ENCODE measurements around the gene PCSK7.
"Not testable (repeated sequence)": the region's sequence is repeated elsewhere in the genome, so short reads cannot be mapped to it uniquely, and the experiment has no call there.

The PCSK7 gene

DNA sequence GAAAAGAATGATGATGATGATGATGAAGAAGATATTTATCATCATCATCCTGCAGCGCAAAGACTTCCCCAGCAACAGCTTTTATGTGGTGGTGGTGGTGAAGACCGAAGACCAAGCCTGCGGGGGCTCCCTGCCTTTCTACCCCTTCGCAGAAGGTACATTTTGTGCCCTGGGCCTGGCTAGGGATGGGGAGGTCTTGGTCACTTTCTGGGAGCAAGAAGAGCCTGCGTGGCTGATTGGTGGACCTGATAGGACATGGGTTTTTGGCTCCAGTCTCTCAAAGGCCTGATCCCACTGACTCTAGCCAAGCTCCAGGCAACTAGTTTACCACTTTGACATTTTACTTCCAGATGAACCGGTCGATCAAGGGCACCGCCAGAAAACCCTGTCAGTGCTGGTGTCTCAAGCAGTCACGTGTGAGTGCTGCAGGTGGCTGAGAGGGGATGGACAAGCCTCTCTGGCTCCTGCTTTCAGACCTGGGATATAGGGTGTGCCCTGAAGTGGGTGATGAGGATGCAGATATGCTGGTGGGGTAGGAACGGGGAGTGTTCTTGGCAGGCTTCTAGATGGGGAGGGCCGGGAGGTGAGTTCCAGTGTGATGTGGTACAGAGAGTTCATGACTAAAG is 48.0 kb downstream of the PCSK7 start:
- DNase-seq (ENCODE audit: low read depth in 2 of 2) = no peak

DNA sequence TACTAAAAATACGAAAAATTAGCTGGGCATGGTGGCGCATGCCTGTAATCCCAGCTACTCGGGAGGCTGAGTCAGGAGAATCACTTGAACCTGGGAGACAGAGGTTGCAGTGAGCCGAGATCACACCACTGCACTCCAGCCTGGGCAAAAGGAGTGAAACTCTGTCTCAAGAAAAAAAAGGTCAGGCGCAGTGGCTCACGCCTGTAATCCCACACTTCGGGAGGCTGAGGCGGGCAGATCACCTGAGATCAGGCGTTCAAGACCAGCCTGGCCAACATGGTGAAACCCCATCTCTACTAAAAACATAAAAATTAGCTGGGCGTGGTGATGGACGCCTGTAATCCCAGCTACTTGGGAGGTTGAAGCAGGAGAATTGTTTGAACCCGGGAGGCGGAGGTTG is 48.7 kb downstream of the PCSK7 start:
- not testable (repeated sequence) for DNase-seq (ENCODE audit: low read depth in 2 of 2)

DNA sequence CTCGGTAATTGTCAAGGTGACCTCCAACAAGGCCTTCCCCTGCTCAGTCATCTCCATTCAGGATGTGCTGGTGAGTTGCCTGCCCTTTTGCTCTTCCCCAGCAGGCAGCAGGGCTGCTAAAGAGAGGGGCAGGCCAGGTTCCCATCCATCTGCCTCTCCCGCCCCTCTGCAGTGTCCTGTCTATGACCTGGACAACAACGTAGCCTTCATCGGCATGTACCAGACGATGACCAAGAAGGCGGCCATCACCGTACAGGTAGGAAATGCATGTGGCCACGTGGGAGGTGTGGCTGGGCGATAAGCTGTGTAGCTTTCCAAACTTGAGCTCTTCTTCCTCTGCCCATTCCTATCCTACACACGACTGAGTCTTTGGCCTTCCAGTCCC is 49.3 kb downstream of the PCSK7 start:
- DNase-seq (ENCODE audit: low read depth in 2 of 2) = no peak

DNA sequence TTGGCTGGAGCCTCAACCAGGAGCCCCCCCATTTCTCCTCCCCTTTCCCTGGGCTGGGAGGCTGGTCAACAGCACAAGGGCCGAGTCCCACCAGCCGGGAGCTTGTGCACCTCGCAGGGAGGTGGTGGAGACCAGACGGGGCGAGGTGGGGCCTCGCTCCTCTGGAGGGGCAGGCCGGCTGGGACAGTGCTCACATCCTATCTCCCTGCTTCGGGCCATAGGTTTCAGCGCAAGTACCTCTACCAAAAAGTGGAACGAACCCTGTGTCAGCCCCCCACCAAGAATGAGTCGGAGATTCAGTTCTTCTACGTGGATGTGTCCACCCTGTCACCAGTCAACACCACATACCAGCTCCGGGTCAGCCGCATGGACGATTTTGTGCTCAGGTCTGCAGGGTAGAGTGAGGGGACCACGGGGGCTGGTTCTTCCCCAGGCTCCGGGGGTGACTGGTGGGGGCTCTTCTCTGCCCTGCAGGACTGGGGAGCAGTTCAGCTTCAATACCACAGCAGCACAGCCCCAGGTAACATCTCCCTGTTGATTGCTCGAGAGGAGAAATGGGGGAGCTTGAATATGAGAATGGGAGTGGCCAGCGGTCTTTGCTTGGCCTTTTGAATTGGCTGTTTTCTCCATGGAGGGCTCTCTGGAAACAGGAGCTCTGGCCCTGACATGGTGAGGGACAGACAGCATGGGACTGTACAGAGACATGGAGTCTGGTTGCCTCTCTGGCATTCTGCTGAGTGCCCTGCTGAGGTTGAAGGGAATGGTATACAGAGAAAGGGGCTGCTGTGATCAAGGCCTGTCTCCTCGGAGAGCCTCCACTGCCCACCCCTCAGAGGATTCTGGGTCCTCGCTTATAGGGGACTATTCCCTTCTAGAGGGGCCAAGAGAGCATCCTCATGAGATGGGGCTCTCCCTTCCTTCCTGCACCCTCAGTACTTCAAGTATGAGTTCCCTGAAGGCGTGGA is 50.0 kb downstream of the PCSK7 start:
- DNase-seq (ENCODE audit: low read depth in 2 of 2) = no peak

DNA sequence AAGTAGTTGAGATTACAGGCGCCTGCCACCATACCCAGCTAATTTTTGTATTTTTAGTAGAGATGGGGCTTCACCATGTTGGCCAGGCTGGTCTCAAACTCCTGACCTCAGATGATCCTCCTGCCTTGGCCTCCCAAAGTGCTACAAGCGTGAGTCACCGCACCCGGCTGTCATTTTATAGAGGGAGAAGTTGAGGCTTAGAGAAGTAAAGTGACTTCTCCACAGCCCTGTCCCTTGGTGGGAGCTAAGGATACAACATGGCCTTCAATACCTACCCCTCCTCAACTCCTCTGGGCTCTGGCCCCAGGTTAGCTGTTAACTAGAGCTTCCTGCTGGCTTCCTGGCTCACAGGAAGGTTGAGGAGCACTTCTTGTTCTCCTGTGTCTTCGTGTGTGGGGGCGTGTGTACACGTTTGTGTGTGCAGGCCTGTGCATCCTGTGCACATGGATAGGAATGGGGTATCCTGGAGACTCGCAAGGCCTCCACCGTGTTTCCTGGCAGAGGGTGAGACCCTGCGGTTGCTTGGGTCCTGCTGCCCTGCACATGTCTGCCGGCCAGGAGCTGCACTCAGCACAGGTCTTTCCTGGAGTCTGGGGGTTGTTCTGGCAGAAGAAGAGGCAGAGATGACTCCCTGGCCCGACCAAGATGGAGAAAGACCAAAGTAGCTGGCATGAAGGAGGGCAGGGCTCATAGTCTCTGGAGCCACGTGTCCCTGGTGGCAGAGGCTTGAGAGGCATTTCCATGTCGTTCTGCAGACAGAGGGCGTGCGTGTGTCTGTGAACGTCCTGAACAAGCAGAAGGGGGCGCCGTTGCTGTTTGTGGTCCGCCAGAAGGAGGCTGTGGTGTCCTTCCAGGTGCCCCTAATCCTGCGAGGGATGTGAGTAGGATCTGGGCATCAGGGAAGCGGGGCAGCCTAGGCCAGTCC is 51.0 kb downstream of the PCSK7 start:
- peak; percentile 17 to 46 for DNase-seq (ENCODE audit: low read depth in 2 of 2)

DNA sequence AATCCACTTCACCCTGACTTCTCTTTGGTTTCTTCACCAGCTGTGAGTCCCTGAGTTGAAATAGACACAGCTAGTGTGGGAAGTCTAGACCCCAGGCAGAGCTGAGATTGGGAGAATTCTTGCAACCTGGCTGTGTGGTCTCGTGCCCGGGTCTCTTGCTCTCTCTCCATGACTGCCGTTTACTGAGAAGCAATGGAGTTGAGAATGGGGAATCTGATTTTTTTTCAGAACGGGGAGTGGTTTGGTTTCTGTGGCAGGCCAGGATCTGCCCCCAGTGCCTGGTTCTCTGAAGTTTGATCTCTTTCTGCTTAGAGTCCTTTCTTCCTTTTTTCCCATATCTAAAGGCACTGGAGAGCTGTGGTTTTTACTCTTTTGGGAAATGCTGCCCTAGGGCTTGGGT is 51.9 kb downstream of the PCSK7 start:
- no peak for DNase-seq (ENCODE audit: low read depth in 2 of 2)

DNA sequence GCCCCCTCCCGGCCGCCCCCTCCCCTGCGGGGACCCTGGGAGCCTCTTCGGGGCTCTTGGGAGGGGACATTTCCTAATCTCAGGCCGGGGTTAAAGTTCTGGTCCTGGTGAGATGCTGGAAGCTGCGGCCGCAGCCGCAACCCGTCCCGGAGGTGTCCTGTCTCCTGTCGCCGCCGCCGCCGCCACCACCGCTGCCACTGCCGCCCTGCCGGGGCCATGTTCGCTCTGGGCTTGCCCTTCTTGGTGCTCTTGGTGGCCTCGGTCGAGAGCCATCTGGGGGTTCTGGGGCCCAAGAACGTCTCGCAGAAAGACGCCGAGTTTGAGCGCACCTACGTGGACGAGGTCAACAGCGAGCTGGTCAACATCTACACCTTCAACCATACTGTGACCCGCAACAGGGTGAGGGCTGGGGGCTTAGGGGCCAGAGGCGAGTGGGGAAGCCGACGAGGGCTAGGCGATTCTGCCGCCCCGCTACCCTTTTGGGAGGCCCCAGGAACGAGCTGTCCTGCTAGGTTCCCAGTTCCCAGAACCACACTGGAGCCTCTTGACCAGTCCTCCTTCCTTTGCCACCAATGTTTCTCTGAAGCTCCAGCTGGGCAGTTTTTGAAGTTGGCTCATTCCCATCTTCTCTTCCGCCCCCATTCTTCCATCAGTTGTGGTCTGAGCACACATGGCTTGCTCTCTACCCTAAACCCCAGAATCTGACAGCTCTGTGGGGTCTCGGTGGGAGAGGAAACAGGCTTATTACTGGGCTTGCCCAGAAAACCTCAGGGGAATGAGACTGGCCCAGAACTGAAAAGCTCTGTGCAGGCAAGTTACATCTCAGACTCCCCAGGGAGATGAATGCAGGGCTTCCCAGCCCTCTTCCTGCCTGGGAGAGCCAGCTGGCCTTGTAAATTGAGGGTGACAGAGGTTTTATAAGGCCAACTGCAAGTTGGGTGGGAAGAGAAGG is 52.5 kb downstream of the PCSK7 start:
- DNase-seq (ENCODE audit: low read depth in 2 of 2) = peak in 1 of 2 experiments; percentile 28

DNA sequence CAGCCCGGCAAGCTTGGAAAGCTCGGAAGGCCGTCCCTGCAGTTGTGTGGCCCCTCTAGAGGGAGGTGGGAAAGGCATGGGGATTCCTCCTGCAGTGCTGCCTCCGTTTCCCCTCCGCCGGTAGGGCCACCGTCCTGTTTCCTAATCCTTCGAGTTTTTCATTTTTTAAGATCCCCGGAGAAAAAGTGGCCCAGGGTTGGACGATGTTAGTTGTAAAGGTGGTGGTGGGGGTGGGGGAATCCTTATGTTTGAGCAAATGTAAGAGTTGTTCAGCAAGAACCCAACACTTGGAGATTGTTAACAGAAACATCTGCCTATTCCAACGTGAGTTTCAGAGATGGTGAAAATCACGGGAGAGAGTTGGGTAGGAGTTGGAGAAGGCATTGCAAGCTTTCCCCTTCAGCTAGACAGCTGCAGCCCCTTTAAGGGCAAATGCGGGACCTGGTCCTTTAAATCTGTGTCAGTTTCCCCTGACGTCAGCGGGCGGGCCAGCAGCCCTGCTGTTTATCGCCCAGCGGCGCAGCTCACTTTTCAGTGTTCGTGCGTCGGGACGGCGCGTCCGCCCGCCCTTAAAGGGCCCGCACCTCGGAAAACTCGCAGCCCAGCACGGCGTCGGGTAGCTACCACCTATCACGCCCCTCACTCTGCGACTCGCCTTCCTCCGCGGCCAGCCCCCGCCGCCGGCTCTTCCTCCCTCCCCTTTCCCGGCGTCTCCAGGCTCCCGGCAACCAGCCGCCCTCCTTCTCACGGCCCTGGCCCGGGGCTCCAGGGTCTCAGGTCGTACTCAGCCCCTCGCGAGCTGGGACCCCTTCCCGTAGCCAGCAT is 53.5 kb downstream of the PCSK7 start, which contains the start of gene SIDT2:
Gene SIDT2, plus strand, starts transcription at position 534 of the 825 bp plus-strand sequence. CDS start 521 bp downstream, outside the sequence.
- DNase-seq (ENCODE audit: low read depth in 2 of 2) = peak; percentile 80 to 86

DNA sequence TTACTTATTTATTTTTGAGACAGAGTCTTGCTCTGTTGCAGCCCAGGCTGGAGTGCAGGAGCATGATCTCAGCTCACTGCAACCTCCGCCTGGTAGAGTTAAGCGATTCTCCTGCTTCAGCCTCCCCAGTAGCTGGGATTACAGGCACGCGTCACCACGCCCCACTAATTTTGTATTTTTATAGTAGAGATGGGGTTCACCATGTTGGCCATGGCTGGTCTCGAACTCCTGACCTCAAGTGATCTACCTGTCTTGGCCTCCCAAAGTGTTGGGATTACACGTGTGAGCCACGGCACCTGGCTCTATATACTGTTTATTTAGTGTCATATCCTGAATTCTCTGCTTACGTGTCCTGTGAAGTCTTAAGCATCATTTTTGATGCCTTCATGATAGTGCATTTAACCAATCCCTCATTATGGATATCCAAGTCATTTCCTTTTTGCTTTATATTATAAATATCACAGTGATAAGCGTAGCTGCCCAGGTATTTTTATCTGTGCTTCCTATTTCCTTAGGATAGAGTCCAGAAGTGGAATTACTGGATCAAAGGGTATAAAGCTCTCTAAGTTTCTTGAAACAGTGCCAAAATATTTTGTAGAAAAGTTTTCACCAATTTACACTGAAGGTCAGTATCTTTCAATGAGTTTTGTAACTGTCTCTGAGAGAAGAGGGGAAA is 54.2 kb downstream of the PCSK7 start:
- no peak for DNase-seq (ENCODE audit: low read depth in 2 of 2)

DNA sequence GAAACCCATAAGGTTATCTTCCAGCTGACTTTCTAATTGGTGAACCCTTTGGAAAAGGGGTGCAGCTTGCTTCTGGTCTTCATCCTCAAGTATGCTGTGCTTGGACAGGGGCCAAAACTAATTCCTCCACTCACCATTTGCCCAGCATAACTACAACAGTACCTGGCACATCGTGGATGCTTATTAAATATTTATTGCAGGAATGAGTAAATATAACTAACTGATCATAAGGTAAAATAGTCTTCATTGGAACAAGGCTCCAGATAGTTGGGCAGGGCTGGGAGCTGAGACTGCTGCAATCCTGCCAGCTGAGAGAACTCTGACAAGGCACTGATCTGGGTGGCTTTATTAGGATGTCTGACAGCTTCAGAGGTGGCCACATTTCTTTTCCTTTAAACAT is 55.7 kb downstream of the PCSK7 start:
- DNase-seq (ENCODE audit: low read depth in 2 of 2) = no peak

DNA sequence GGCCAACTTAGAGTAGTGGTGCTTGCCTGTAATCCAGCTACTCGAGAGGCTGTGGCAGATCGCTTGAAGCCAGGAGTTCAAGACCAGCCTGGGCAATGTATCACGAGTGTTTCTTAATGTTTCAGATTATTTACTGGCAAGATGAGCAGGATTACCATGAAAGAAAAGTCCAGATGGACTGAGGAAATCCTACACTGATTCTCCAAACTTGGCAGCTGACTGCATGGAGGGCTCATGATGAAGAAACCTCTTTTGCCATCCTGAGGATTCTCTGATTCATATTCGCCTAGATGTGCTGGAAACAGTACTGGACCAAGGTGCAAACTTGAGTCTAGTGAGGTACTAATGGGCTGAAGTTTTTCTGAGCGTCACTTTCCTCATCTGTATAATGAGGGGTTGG is 56.1 kb downstream of the PCSK7 start:
- no peak for DNase-seq (ENCODE audit: low read depth in 2 of 2)

DNA sequence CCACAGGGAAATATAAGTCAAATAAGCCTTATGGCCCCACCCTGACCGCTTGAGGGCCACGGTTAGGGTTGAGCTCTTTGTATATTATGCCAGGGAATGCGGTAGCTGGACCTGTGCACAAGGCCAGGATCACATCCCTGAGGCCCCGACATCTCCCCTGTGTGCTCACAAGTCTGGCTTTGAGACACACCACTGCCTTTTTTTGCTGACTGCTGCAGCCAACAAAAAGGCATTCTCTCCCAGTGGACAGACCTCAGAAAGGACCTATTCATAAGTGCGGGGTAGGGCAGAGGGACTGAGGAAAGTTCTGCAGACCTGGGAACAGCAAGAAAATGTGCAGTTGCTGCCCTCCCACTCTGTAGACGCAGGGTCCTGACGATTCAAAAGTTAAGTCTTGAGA is 56.8 kb downstream of the PCSK7 start:
- DNase-seq (ENCODE audit: low read depth in 2 of 2) = no peak

DNA sequence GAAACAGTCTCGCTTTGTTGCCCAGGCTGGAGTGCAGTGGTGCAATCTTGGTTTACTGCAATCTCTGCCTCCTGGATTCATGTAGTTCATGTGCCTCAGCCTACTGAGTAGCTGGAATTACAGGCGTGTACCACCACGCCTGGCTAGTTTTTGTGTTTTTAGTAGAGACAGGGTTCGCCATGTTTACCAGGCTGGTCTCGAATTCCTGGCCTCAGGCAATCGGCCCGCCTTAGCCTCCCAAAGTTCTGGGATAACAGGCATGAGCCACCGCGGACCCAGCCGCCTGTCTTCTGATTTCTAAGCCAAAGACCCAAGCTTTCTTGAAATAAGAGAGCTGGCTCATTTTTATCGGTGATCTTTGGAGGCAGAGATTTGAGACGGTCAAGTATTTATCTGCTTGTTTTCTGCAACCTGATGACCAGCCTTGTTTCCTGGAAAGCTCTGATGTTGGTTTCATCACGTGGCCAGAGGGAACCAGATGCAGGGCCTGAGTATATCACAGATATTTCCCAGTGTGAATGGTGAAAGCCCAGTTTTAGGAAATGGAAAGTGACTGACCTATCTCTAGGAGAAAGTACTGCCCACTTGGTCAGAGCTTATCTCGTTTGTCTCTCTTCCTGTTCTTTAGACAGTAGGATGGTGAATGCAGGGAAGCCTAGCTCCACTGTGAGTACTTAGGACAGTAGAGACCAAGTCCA is 59.0 kb downstream of the PCSK7 start:
- DNase-seq (ENCODE audit: low read depth in 2 of 2) = no peak

DNA sequence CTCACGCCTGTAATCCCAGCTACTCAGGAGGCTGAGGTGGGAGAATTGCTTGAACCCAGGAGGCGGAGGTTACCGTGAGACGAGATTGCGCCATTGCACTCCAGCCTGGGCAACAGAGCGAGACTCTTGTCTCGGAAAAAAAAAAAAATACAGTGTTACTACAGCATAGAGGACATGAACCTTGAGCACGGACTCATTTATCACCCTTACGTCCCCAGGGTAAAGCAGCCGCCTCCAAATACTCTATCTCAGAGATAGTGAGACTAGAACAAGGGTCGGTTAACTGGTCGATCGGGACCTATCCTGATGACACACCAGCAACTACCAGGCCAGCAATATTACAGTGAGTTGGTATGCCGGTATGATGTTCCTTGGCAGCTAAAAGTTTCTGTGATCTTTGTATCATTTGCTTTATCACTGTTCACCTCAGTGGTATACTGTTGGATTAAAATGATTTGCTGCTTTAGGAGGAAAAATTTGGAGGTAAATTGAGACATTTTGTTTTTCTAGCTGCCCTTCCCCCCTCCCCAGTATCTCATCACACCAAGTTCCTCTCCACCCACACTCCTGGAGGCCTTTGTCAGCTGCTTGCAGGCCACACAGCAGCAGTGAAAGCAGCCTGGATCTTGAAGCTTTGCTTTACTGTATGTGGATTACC is 60.3 kb downstream of the PCSK7 start:
- DNase-seq (ENCODE audit: low read depth in 2 of 2) = no peak

DNA sequence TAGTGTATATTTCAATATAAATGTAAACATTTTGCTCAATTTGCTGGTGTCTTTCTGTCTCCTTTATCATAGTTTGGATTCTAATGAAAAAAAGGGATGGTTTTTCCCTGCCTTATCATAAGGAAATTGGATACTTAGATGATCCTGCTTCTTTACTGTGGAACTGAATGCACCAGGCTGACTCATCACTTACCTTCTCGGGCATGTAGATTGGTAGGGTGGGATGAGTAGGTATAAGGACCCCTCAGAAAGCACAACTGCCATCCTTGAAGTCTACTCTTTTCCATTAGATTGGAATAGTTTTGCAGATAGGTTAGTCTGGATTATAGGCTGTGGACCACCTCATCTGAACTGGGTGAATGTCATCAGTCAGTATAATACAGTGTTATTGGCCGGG is 60.9 kb downstream of the PCSK7 start:
- no peak for DNase-seq (ENCODE audit: low read depth in 2 of 2)

DNA sequence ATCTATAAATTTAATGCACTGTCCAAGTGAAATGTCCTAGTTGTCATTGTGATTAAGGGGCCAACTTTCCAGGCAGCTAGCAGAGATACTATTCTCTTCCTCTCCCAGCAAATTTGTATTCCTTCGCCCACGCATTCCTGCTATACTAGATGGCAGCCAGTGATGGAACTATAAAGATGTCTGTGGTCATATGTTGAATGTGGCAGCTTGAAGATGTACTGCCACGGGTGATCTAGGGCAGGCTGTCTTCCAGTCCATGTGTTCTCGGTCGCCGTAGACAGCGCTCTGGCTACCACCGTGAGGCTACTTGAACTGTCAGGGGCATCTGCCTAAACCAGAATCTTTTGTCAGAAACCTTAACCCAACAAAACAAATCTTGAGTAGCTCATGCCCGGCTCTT is 61.7 kb downstream of the PCSK7 start:
- no peak for DNase-seq (ENCODE audit: low read depth in 2 of 2)

DNA sequence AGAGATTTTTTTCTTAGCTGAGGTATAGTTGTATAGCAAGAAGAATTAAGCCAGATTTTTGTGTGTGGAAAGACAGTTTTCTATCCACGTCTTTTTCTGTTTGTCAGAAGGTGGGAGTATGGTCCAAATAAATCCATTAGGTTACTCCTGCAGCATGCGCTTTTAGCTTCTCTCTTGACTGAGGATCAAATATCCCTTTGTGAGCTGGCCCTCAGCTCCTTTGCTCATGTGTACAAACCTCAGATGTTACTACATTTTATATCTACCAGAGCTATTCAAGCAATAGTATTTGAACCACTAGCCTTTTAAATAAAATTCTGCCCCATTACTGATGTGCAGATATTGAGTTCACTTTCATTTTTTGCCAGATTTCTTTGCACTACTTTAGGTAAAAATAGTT is 62.1 kb downstream of the PCSK7 start:
- DNase-seq (ENCODE audit: low read depth in 2 of 2) = no peak

DNA sequence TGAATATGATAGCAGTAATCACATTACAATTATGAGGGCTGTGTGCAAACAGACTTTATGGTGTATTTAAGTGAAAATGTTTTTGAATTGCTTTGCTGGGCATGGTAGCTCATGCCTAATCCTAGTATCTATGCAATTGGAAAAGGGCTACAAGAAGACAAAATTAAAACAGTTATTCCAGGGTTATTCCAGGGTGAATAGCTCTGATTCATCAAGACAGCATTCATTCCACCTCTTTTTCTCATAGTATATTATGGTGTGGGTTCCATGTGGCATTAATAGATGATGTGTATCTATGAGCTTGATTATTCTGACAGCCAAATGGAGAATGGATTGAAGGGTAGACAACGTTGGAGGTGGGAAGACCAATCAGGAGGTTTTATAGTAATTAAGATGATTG is 65.4 kb downstream of the PCSK7 start:
- no peak for DNase-seq (ENCODE audit: low read depth in 2 of 2)

Measured in stimulated activated CD4-positive, alpha-beta T cell treated with anti-CD3 and anti-CD28 coated beads, Interleukin-12 subunit alpha, Interleukin-12 subunit beta, amount 100 ng/mL, for 24 hours (primary cell).